Fibroblast of peridontal ligament (primary cell): ENCODE measurements around the gene PRAMEF20.
"Not testable (repeated sequence)": the region's sequence is repeated elsewhere in the genome, so short reads cannot be mapped to it uniquely, and the experiment has no call there.

Experiments used
- DNase-seq: peaks from one replicate; pipeline ENCODE4 v3.0.0-alpha.2; 2010; ENCODE audit errors: extremely low read depth

PRAMEF20 gene

GRCh38 chr1:13410150-13410549 is at the start of gene PRAMEF20:
PRAMEF20 (plus strand) TSS chr1:13410450; CDS start chr1:13416355, 5,905 bp downstream.
- not testable (repeated sequence) for DNase-seq

GRCh38 chr1:13362364-13362763 is 47.9 kb upstream of the PRAMEF20 start:
- not testable (repeated sequence) for DNase-seq

GRCh38 chr1:13364928-13365327 is 45.3 kb upstream of the PRAMEF20 start:
- not testable (repeated sequence) for DNase-seq

- not testable (repeated sequence) for DNase-seq
Observed at GRCh38 chr1:13366536-13366935, 43.7 kb upstream of the PRAMEF20 start.

- not testable (repeated sequence) for DNase-seq
Observed at GRCh38 chr1:13368544-13368943, 41.7 kb upstream of the PRAMEF20 start.

GRCh38 chr1:13378983-13379382 is 31.3 kb upstream of the PRAMEF20 start:
- DNase-seq = not testable (repeated sequence)

- DNase-seq = not testable (repeated sequence)
Observed at GRCh38 chr1:13380380-13380779, 29.9 kb upstream of the PRAMEF20 start.

- DNase-seq = not testable (repeated sequence)
Observed at GRCh38 chr1:13389332-13389731, 20.9 kb upstream of the PRAMEF20 start, which contains the start of gene PRAMEF17. PRAMEF17 (plus strand) TSS chr1:13389632; CDS start chr1:13389658, 26 bp downstream.

- not testable (repeated sequence) for DNase-seq
Observed at GRCh38 chr1:13393004-13393403, 17.2 kb upstream of the PRAMEF20 start.

GRCh38 chr1:13394761-13395160 is 15.5 kb upstream of the PRAMEF20 start:
- DNase-seq = not testable (repeated sequence)

GRCh38 chr1:13395311-13395710 is 14.9 kb upstream of the PRAMEF20 start:
- DNase-seq = not testable (repeated sequence)

- no peak for DNase-seq
Observed at GRCh38 chr1:13407811-13408210, 2.4 kb upstream of the PRAMEF20 start.

- DNase-seq = no peak
Observed at GRCh38 chr1:13430495-13430894, 20.2 kb downstream of the PRAMEF20 start.

- no peak for DNase-seq
Observed at GRCh38 chr1:13432251-13432650, 22.0 kb downstream of the PRAMEF20 start.

GRCh38 chr1:13433694-13434358 is 23.6 kb downstream of the PRAMEF20 start:
- not testable (repeated sequence) for DNase-seq

GRCh38 chr1:13435458-13435857 is 25.2 kb downstream of the PRAMEF20 start:
- no peak for DNase-seq

- not testable (repeated sequence) for DNase-seq
Observed at GRCh38 chr1:13439104-13439783, 29.0 kb downstream of the PRAMEF20 start.

GRCh38 chr1:13443335-13443979 is 33.2 kb downstream of the PRAMEF20 start:
- no peak for DNase-seq

- DNase-seq = no peak
Observed at GRCh38 chr1:13450204-13450603, 40.0 kb downstream of the PRAMEF20 start.

GRCh38 chr1:13451399-13451965 is 41.2 kb downstream of the PRAMEF20 start:
- DNase-seq = no peak

GRCh38 chr1:13456904-13457532 is 46.8 kb downstream of the PRAMEF20 start:
- DNase-seq = no peak

GRCh38 chr1:13461977-13462376 is 51.7 kb downstream of the PRAMEF20 start:
- DNase-seq = no peak
